Colonic mucosa (tissue), 4 donors: ENCODE results near the gene STAB1. TPM values are rescaled to one million over a fixed set of nuclear protein-coding genes. Genes with fewer than 3 reads are reported as not detected.

Source experiments
- DNase-seq: peaks from one replicate; pipeline ENCODE4 v3.0.0-alpha.2; 2020
- H3K27ac ChIP-seq: fragments of 200-600 bp; one replicate; pipeline ENCODE4 v1.8.0; 2021
- H3K27me3 ChIP-seq: fragments of 200-600 bp; one replicate; pipeline ENCODE4 v1.8.0; 2021
- H3K36me3 ChIP-seq: fragments of 200-600 bp; one replicate; pipeline ENCODE4 v1.8.0; 2021
- H3K4me1 ChIP-seq: fragments of 200-600 bp; one replicate; pipeline ENCODE4 v1.8.0; 2021; ENCODE audit warnings: mild to moderate bottlenecking
- H3K4me3 ChIP-seq: fragments of 200-600 bp; one replicate; pipeline ENCODE4 v1.8.0; 2021
- H3K9ac ChIP-seq, 2 donors: one replicate each; pipeline ENCODE4 v1.7.0; 2013; ENCODE audit warnings: control low read depth in 2 of 2, low read depth in 2 of 2, low read length in 2 of 2
- H3K9me3 ChIP-seq: fragments of 200-600 bp; one replicate; pipeline ENCODE4 v1.8.0; 2021
- CTCF ChIP-seq: fragments of 200-600 bp; IDR thresholded peaks from one replicate; pipeline ENCODE4 v1.8.0; 2022; ENCODE audit warnings: antibody characterized with exemption, mild to moderate bottlenecking
- intact Hi-C: fragments of 100-400 bp; cut with DNase I; formaldehyde crosslinking; loops from one replicate; pipeline ENCODE4 v1.14.1; 2022
- total RNA-seq, 2 donors: library from RNA; stranded (reverse); fragmentation: NEBNext Ultra II Directional in 1 of 2; extraction: Animal tissue kit (Norgen Biotek cat#: 25700) in 1 of 2; gene quantifications; one replicate each; pipeline ENCODE4 v1.2.1, GENCODE V29; 2021
- donor health status: healthy.
- donor health status: DM: no; HTN: no; CAD: no.
- donor health status: DM: no; HTN: no; CAD: no.

STAB1 gene
- total RNA-seq, 2 donors from 2014 or later = 41.1 to 46.5 TPM

- no peak for TF ChIP-seq CTCF
- Histone ChIP-seq H3K4me1 (no peaks in the 10 kb centered on the region), H3K27me3 (no peaks in the 10 kb centered on the region), H3K4me3 (no peak overlapping the region), H3K27ac (no peak overlapping the region), H3K9me3 (no peaks in the 10 kb centered on the region), H3K9ac (no peak overlapping the region), H3K36me3 (no peaks in the 10 kb centered on the region)
- intact Hi-C loops = no loop called here
- no peak for DNase-seq
Observed at GRCh38 chr3:52484680-52485461, 10.3 kb upstream of the STAB1 start.

- Histone ChIP-seq H3K4me1 (no peaks in the 10 kb centered on the region), H3K27me3 (no peaks in the 10 kb centered on the region), H3K9me3 (no peaks in the 10 kb centered on the region), H3K27ac (no peak overlapping the region), H3K9ac (no peak overlapping the region), H3K4me3 (no peak overlapping the region), H3K36me3 (no peaks in the 10 kb centered on the region)
- no peak for TF ChIP-seq CTCF
- DNase-seq = no peak
- intact Hi-C loops = no loop called here
Observed at GRCh38 chr3:52487050-52487787, 7.9 kb upstream of the STAB1 start.

- no peak overlapping the region for H3K4me3 ChIP-seq
- DNase-seq = no peak
- H3K36me3 ChIP-seq = no peaks in the 10 kb centered on the region
- no peaks in the 10 kb centered on the region for H3K9me3 ChIP-seq
- H3K27me3 ChIP-seq = no peaks in the 10 kb centered on the region
- intact Hi-C loops = no loop called here
- H3K27ac ChIP-seq = no peak overlapping the region
- no peak overlapping the region for H3K9ac ChIP-seq
- TF ChIP-seq CTCF = no peak
- H3K4me1 ChIP-seq = no peaks in the 10 kb centered on the region
Observed at GRCh38 chr3:52487788-52488691, 7.1 kb upstream of the STAB1 start.

GRCh38 chr3:52488746-52489145 lies 6.4 kb upstream of the STAB1 start:
- intact Hi-C loops = no loop called here
- H3K27me3 ChIP-seq = no peaks in the 10 kb centered on the region
- H3K9ac ChIP-seq = no peak overlapping the region
- no peak for TF ChIP-seq CTCF
- H3K4me1 ChIP-seq = no peaks in the 10 kb centered on the region
- no peak overlapping the region for H3K4me3 ChIP-seq
- H3K36me3 ChIP-seq = no peaks in the 10 kb centered on the region
- no peaks in the 10 kb centered on the region for H3K9me3 ChIP-seq
- no peak overlapping the region for H3K27ac ChIP-seq
- DNase-seq = no peak

- H3K27me3 ChIP-seq = no peaks in the 10 kb centered on the region
- no peak overlapping the region for H3K4me3 ChIP-seq
- DNase-seq = no peak
- no peak for TF ChIP-seq CTCF
- no peaks in the 10 kb centered on the region for H3K36me3 ChIP-seq
- intact Hi-C loops = no loop called here
- no peaks in the 10 kb centered on the region for H3K4me1 ChIP-seq
- H3K9me3 ChIP-seq = no peaks in the 10 kb centered on the region
- H3K9ac ChIP-seq = no peak overlapping the region
- H3K27ac ChIP-seq = no peak overlapping the region
Observed at GRCh38 chr3:52489453-52489852, 5.7 kb upstream of the STAB1 start.
